MM.1S (cell line): ENCODE data around the gene DDO.

ENCODE experiments used
- DNase-seq: peaks from one replicate; pipeline ENCODE4 v3.0.0-alpha.2; 2015
- H2AFZ ChIP-seq: fragments of 300-600 bp; sonication (generic); 2 replicates; pipeline ENCODE4 v1.6.0; 2016; ENCODE audit warnings: antibody characterized with exemption, low read length
- H3F3A ChIP-seq: fragments of 300-600 bp; sonication (generic); 2 replicates; pipeline ENCODE4 v1.6.1; 2016; ENCODE audit warnings: mild to moderate bottlenecking, antibody characterized with exemption, low read length, moderate library complexity, mixed read lengths; ENCODE audit not compliant: insufficient read depth
- H3K27ac ChIP-seq: fragments of 300-600 bp; sonication (generic); 2 replicates; pipeline ENCODE4 v1.5.1; 2016; ENCODE audit warnings: mild to moderate bottlenecking, low read length
- H3K27me3 ChIP-seq: fragments of 300-600 bp; sonication (generic); replicated peaks from 2 replicates; pipeline ENCODE4 v1.6.0; 2016; ENCODE audit warnings: low read length; ENCODE audit not compliant: insufficient read depth
- H3K36me3 ChIP-seq: fragments of 300-600 bp; sonication (generic); replicated peaks from 2 replicates; pipeline ENCODE4 v1.6.1; 2016; ENCODE audit warnings: mild to moderate bottlenecking, low read length, mixed read lengths; ENCODE audit not compliant: insufficient read depth
- H3K4me1 ChIP-seq: fragments of 300-600 bp; sonication (generic); 2 replicates; pipeline ENCODE4 v1.6.1; 2016; ENCODE audit warnings: low read length, mixed read lengths
- H3K4me2 ChIP-seq: fragments of 300-600 bp; sonication (generic); 2 replicates; pipeline ENCODE4 v1.6.0; 2016; ENCODE audit warnings: low read depth, low read length
- H3K4me3 ChIP-seq: fragments of 300-600 bp; sonication (generic); 2 replicates; pipeline ENCODE4 v1.5.1; 2016; ENCODE audit warnings: low read length, mixed read lengths
- H3K79me2 ChIP-seq: fragments of 300-600 bp; sonication (generic); 2 replicates; pipeline ENCODE4 v1.6.1; 2016; ENCODE audit warnings: mixed run types, low read length, mixed read lengths
- H3K9ac ChIP-seq: fragments of 300-600 bp; sonication (generic); 2 replicates; pipeline ENCODE4 v1.6.1; 2016; ENCODE audit warnings: low read length, mixed read lengths
- H3K9me2 ChIP-seq: fragments of 300-600 bp; sonication (generic); replicated peaks from 2 replicates; pipeline ENCODE4 v1.6.1; 2016; ENCODE audit warnings: mild to moderate bottlenecking, low read length, mixed read lengths; ENCODE audit not compliant: insufficient read depth
- H3K9me3 ChIP-seq: fragments of 300-600 bp; sonication (generic); replicated peaks from 2 replicates; pipeline ENCODE4 v1.6.1; 2016; ENCODE audit warnings: mild to moderate bottlenecking, low read length, mixed read lengths; ENCODE audit not compliant: insufficient read depth
- H4K20me1 ChIP-seq: fragments of 300-600 bp; sonication (generic); 2 replicates; pipeline ENCODE4 v1.6.1; 2016; ENCODE audit warnings: mild to moderate bottlenecking, low read length, moderate library complexity, mixed read lengths; ENCODE audit not compliant: insufficient read depth
- CTCF ChIP-seq: fragments of 300-600 bp; sonication (generic); IDR thresholded peaks from 2 replicates; pipeline ENCODE4 v1.5.1; 2016; ENCODE audit warnings: antibody characterized with exemption, low read length, mixed read lengths
- EZH2 ChIP-seq: fragments of 300-600 bp; sonication (generic); optimal IDR thresholded peaks from 2 replicates; pipeline ENCODE3; 2017; ENCODE audit warnings: low read depth, mild to moderate bottlenecking, antibody characterized with exemption, low read length, mixed read lengths
- EZH2phosphoT487 ChIP-seq: fragments of 300-600 bp; sonication (generic); IDR thresholded peaks from 2 replicates; pipeline ENCODE4 v1.6.1; 2018; ENCODE audit warnings: antibody characterized with exemption, low read length

DDO gene

GRCh38 chr6:110401585-110402176 is 13.7 kb downstream of the DDO start:
- H3K36me3 ChIP-seq = no peaks in the 10 kb centered on the region
- H3K9ac ChIP-seq = no peak overlapping the region
- H3K27ac ChIP-seq = no peak overlapping the region
- no peaks in the 10 kb centered on the region for H4K20me1 ChIP-seq
- DNase-seq = no peak
- H3K9me3 ChIP-seq = no peaks in the 10 kb centered on the region
- no peaks in the 10 kb centered on the region for H3F3A ChIP-seq
- H3K9me2 ChIP-seq = no peaks in the 10 kb centered on the region
- H3K4me2 ChIP-seq = no peak overlapping the region
- H3K79me2 ChIP-seq = no peaks in the 10 kb centered on the region
- no peaks in the 10 kb centered on the region for H3K4me1 ChIP-seq
- no peak overlapping the region for H2AFZ ChIP-seq
- no peaks in the 10 kb centered on the region for H3K27me3 ChIP-seq
- TF ChIP-seq EZH2phosphoT487 (no peak), EZH2 (no peak), CTCF (no peak)
- H3K4me3 ChIP-seq = no peak overlapping the region

GRCh38 chr6:110400208-110400607 is 15.2 kb downstream of the DDO start:
- H3K27ac ChIP-seq = no peak overlapping the region
- no peak overlapping the region for H2AFZ ChIP-seq
- H4K20me1 ChIP-seq = no peaks in the 10 kb centered on the region
- TF ChIP-seq EZH2 (no peak), EZH2phosphoT487 (no peak), CTCF (no peak)
- no peaks in the 10 kb centered on the region for H3F3A ChIP-seq
- no peaks in the 10 kb centered on the region for H3K4me1 ChIP-seq
- H3K79me2 ChIP-seq = no peaks in the 10 kb centered on the region
- H3K9me2 ChIP-seq = no peaks in the 10 kb centered on the region
- no peak overlapping the region for H3K4me2 ChIP-seq
- H3K4me3 ChIP-seq = no peak overlapping the region
- no peaks in the 10 kb centered on the region for H3K27me3 ChIP-seq
- no peak for DNase-seq
- no peak overlapping the region for H3K9ac ChIP-seq
- H3K9me3 ChIP-seq = no peaks in the 10 kb centered on the region
- no peaks in the 10 kb centered on the region for H3K36me3 ChIP-seq

GRCh38 chr6:110399219-110400071 is 15.9 kb downstream of the DDO start:
- H2AFZ ChIP-seq = no peak overlapping the region

More at GRCh38 chr6:110399219-110400071, 15.9 kb downstream of the DDO start:
- TF ChIP-seq EZH2 (no peak), CTCF (no peak), EZH2phosphoT487 (no peak)
- Histone ChIP-seq H3F3A (no peaks in the 10 kb centered on the region), H4K20me1 (no peaks in the 10 kb centered on the region), H3K9me3 (no peaks in the 10 kb centered on the region), H3K79me2 (no peaks in the 10 kb centered on the region), H3K27me3 (no peaks in the 10 kb centered on the region), H3K4me2 (no peak overlapping the region), H3K9ac (no peak overlapping the region), H3K36me3 (no peaks in the 10 kb centered on the region), H3K4me1 (no peaks in the 10 kb centered on the region), H3K27ac (no peak overlapping the region), H3K9me2 (no peaks in the 10 kb centered on the region), H3K4me3 (no peak overlapping the region)
- no peak for DNase-seq
